ENCODE measurements around the gene SMYD2.

DNA sequence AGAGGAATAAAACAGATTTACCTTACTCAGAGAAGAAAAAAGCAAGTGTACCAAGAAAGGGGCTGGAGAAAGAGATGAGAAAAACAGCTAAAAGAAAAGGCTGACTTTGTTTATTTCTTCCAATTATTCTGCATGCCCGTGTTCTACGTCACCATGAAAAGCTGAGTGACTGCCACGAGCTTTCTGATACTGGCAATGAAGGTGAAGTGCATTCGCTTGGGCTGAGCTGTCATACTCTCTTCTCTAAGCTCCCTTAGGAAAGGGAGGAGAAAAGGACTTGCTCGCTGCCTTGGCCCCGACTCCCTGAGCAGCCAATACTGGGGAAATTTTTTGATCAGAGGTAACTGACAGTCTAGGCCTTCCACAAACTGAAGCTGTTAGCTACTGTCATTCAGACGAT, 105.4 kb downstream of the SMYD2 start:
- TF ChIP-seq POLR2A (IDR thresholded peaks at IDR 0.05): no peak
- TF ChIP-seq CTCF (IDR thresholded peaks at IDR 0.05): no peak

All from body of pancreas (tissue), 4 donors.